ENCODE results near the gene GNPTG.

Gene GNPTG

GRCh38 chr16:1346422-1347285, 5.1 kb upstream of the GNPTG start:
- Histone ChIP-seq H3K4me3 (ENCODE audit: low read depth in 1 of 5, low read length in 5 of 5) (no peak overlapping the region), H3K27me3 (ENCODE audit: control insufficient read depth in 5 of 5, insufficient read depth in 4 of 5, low read length in 5 of 5) (peaks cover 0 to 9% (median 0%) of the 10 kb centered on the region in 5 donors), H3K9ac (ENCODE audit: low read length in 5 of 5) (no peak overlapping the region), H3K9me3 (ENCODE audit: control insufficient read depth in 5 of 5, low read length in 5 of 5) (no peaks in the 10 kb centered on the region), H3K27ac (ENCODE audit: low read depth, low read length) (no peak overlapping the region), H3K4me1 (ENCODE audit: control insufficient read depth in 5 of 5, insufficient read depth in 5 of 5, low read length in 5 of 5) (peaks cover 5 to 31% (median 18%) of the 10 kb centered on the region in 5 donors), H3K36me3 (ENCODE audit: control insufficient read depth in 5 of 5, insufficient read depth in 5 of 5, low read length in 5 of 5) (peaks cover 0 to 36% (median 29%) of the 10 kb centered on the region in 5 donors)

DNA sequence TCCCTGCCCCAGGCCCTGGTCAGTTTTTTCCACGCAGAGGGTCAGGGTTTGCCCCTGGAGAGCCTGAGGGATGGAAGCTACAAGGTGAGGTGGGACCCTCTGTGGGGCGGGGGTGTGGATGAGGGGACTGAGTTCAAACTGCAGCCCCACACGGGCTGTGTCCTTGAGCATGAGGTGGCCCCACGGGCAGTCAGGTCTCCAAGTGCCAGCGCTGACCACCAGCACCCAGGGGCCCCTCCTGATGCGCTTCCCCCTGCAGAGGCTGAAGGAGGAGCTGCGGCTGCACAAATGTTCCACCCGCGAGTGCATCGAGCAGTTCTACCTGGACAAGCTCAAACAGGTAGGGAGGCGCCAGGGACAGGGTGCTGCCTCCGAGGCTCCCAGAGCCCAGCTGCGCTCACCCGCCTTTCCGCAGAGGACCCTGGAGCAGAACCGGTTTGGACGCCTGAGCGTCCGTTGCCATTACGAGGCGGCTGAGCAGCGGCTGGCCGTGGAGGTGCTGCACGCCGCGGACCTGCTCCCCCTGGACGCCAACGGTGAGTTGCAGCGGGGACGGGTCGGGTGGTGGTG, 4.4 kb upstream of the GNPTG start:
- peaks cover 6 to 33% (median 21%) of the 10 kb centered on the region in 5 donors for H3K4me1 ChIP-seq (ENCODE audit: control insufficient read depth in 5 of 5, insufficient read depth in 5 of 5, low read length in 5 of 5)
- H3K27ac ChIP-seq (ENCODE audit: low read depth, low read length): no peak overlapping the region
- H3K27me3 ChIP-seq (ENCODE audit: control insufficient read depth in 5 of 5, insufficient read depth in 4 of 5, low read length in 5 of 5): peaks cover 0 to 5% (median 0%) of the 10 kb centered on the region in 5 donors
- H3K36me3 ChIP-seq (ENCODE audit: control insufficient read depth in 5 of 5, insufficient read depth in 5 of 5, low read length in 5 of 5): peaks cover 0 to 33% (median 29%) of the 10 kb centered on the region in 5 donors
- no peak overlapping the region for H3K4me3 ChIP-seq (ENCODE audit: low read depth in 1 of 5, low read length in 5 of 5)
- H3K9ac ChIP-seq (ENCODE audit: low read length in 5 of 5): no peak overlapping the region
- no peaks in the 10 kb centered on the region for H3K9me3 ChIP-seq (ENCODE audit: control insufficient read depth in 5 of 5, low read length in 5 of 5)

- Histone ChIP-seq H3K36me3 (ENCODE audit: control insufficient read depth in 5 of 5, insufficient read depth in 5 of 5, low read length in 5 of 5) (peaks cover 0 to 33% (median 29%) of the 10 kb centered on the region in 5 donors), H3K4me1 (ENCODE audit: control insufficient read depth in 5 of 5, insufficient read depth in 5 of 5, low read length in 5 of 5) (peaks cover 10 to 33% (median 23%) of the 10 kb centered on the region in 5 donors), H3K9me3 (ENCODE audit: control insufficient read depth in 5 of 5, low read length in 5 of 5) (no peaks in the 10 kb centered on the region), H3K27me3 (ENCODE audit: control insufficient read depth in 5 of 5, insufficient read depth in 4 of 5, low read length in 5 of 5) (peaks cover 0 to 3% (median 0%) of the 10 kb centered on the region in 5 donors), H3K27ac (ENCODE audit: low read depth, low read length) (no peak overlapping the region), H3K4me3 (ENCODE audit: low read depth in 1 of 5, low read length in 5 of 5) (no peak overlapping the region), H3K9ac (ENCODE audit: low read length in 5 of 5) (no peak overlapping the region)
Observed at GRCh38 chr16:1347962-1348361, 3.8 kb upstream of the GNPTG start.

DNA sequence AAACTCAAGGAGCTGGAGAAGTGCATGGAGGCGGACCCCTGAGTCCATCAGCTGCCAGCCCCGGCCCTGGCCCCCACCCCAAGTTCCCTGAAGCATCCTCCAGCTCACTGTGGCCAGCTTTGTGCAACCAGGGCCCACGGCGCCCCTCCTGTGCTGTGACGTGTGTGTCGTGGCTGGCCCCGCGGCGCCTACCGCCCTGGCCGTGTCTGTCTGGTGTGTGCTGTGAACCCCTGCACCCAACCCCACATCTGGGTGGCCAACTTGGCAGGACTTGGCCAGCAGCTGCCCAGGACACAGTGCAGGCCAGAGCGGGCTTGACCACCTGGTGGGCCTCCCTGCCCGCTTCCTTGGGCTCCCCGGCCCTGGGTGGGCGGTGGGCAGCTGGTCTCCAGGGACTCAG, 3.3 kb upstream of the GNPTG start:
- no peak overlapping the region for H3K4me3 ChIP-seq (ENCODE audit: low read depth in 1 of 5, low read length in 5 of 5)
- H3K27me3 ChIP-seq (ENCODE audit: control insufficient read depth in 5 of 5, insufficient read depth in 4 of 5, low read length in 5 of 5): peaks cover 0 to 3% (median 0%) of the 10 kb centered on the region in 5 donors
- H3K9me3 ChIP-seq (ENCODE audit: control insufficient read depth in 5 of 5, low read length in 5 of 5): no peaks in the 10 kb centered on the region
- H3K4me1 ChIP-seq (ENCODE audit: control insufficient read depth in 5 of 5, insufficient read depth in 5 of 5, low read length in 5 of 5): peaks cover 10 to 34% (median 28%) of the 10 kb centered on the region in 5 donors
- H3K9ac ChIP-seq (ENCODE audit: low read length in 5 of 5): no peak overlapping the region
- H3K27ac ChIP-seq (ENCODE audit: low read depth, low read length): no peak overlapping the region
- peaks cover 0 to 33% (median 29%) of the 10 kb centered on the region in 5 donors for H3K36me3 ChIP-seq (ENCODE audit: control insufficient read depth in 5 of 5, insufficient read depth in 5 of 5, low read length in 5 of 5)

DNA sequence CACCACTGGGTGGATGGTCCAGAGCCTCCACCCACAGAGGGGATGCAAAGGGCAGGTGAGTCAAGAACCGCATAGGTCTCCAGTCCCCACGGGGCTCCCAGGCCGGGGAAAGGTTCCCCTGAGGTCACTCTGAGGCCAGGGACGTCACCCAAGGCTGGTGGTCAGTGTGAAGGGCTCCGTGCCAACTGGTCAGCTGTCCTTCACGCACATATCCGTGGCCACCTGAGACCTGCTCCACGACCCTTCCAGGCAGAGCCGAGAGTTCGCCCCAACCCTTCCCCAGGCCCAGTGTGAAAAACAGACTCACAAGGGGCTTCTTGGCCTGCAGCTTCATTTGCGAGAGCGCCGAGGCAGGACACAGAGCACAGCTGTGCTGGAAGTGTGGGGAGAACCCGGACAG, 2.8 kb upstream of the GNPTG start:
- peaks cover 10 to 36% (median 33%) of the 10 kb centered on the region in 5 donors for H3K4me1 ChIP-seq (ENCODE audit: control insufficient read depth in 5 of 5, insufficient read depth in 5 of 5, low read length in 5 of 5)
- no peak overlapping the region for H3K4me3 ChIP-seq (ENCODE audit: low read depth in 1 of 5, low read length in 5 of 5)

DNA sequence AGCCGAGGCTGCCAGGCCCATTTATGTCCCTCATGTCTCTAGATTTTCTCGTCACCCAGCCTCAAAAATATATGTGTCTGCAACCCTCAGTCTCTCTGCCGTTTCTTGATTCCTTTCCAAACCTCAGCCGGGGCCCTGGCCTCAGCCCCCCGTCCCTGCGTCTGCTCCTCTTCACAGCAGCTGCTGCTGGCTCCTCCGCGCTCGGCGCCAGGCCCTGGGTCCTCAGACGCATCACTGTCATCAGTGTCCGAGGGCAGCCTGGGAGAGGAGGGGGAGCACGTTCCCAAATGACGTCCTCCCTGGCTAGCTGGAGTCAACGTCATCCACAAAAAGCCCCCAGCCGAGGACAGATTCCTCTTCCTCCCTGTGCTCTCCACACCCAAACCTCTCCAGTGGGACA, 2.4 kb upstream of the GNPTG start:
- Histone ChIP-seq H3K4me3 (ENCODE audit: low read depth in 1 of 5, low read length in 5 of 5) (no peak overlapping the region), H3K36me3 (ENCODE audit: control insufficient read depth in 5 of 5, insufficient read depth in 5 of 5, low read length in 5 of 5) (peaks cover 0 to 33% (median 29%) of the 10 kb centered on the region in 5 donors), H3K27me3 (ENCODE audit: control insufficient read depth in 5 of 5, insufficient read depth in 4 of 5, low read length in 5 of 5) (peaks cover 0 to 3% (median 0%) of the 10 kb centered on the region in 5 donors), H3K9me3 (ENCODE audit: control insufficient read depth in 5 of 5, low read length in 5 of 5) (no peaks in the 10 kb centered on the region), H3K27ac (ENCODE audit: low read depth, low read length) (no peak overlapping the region), H3K4me1 (ENCODE audit: control insufficient read depth in 5 of 5, insufficient read depth in 5 of 5, low read length in 5 of 5) (peaks cover 10 to 36% (median 33%) of the 10 kb centered on the region in 5 donors), H3K9ac (ENCODE audit: low read length in 5 of 5) (no peak overlapping the region)

More for the DNA sequence above, 2.8 kb upstream of the GNPTG start:
- no peaks in the 10 kb centered on the region for H3K9me3 ChIP-seq (ENCODE audit: control insufficient read depth in 5 of 5, low read length in 5 of 5)
- peaks cover 0 to 3% (median 0%) of the 10 kb centered on the region in 5 donors for H3K27me3 ChIP-seq (ENCODE audit: control insufficient read depth in 5 of 5, insufficient read depth in 4 of 5, low read length in 5 of 5)
- H3K27ac ChIP-seq (ENCODE audit: low read depth, low read length): no peak overlapping the region
- H3K9ac ChIP-seq (ENCODE audit: low read length in 5 of 5): no peak overlapping the region
- peaks cover 0 to 33% (median 29%) of the 10 kb centered on the region in 5 donors for H3K36me3 ChIP-seq (ENCODE audit: control insufficient read depth in 5 of 5, insufficient read depth in 5 of 5, low read length in 5 of 5)

- no peaks in the 10 kb centered on the region for H3K9me3 ChIP-seq (ENCODE audit: control insufficient read depth in 5 of 5, low read length in 5 of 5)
- no peak overlapping the region for H3K27ac ChIP-seq (ENCODE audit: low read depth, low read length)
- peaks cover 0 to 3% (median 0%) of the 10 kb centered on the region in 5 donors for H3K27me3 ChIP-seq (ENCODE audit: control insufficient read depth in 5 of 5, insufficient read depth in 4 of 5, low read length in 5 of 5)
- H3K9ac ChIP-seq (ENCODE audit: low read length in 5 of 5): no peak overlapping the region
- peaks cover 0 to 33% (median 29%) of the 10 kb centered on the region in 5 donors for H3K36me3 ChIP-seq (ENCODE audit: control insufficient read depth in 5 of 5, insufficient read depth in 5 of 5, low read length in 5 of 5)
- H3K4me1 ChIP-seq (ENCODE audit: control insufficient read depth in 5 of 5, insufficient read depth in 5 of 5, low read length in 5 of 5): peaks cover 10 to 36% (median 33%) of the 10 kb centered on the region in 5 donors
- no peak overlapping the region for H3K4me3 ChIP-seq (ENCODE audit: low read depth in 1 of 5, low read length in 5 of 5)
Observed at GRCh38 chr16:1349951-1350350, 1.8 kb upstream of the GNPTG start.

GRCh38 chr16:1350691-1351090, 1.0 kb upstream of the GNPTG start:
- peaks cover 0 to 33% (median 29%) of the 10 kb centered on the region in 5 donors for H3K36me3 ChIP-seq (ENCODE audit: control insufficient read depth in 5 of 5, insufficient read depth in 5 of 5, low read length in 5 of 5)
- H3K4me1 ChIP-seq (ENCODE audit: control insufficient read depth in 5 of 5, insufficient read depth in 5 of 5, low read length in 5 of 5): peaks cover 10 to 43% (median 39%) of the 10 kb centered on the region in 5 donors
- H3K27ac ChIP-seq (ENCODE audit: low read depth, low read length): peak overlapping the region; percentile 67
- H3K9me3 ChIP-seq (ENCODE audit: control insufficient read depth in 5 of 5, low read length in 5 of 5): no peaks in the 10 kb centered on the region
- H3K4me3 ChIP-seq (ENCODE audit: low read depth in 1 of 5, low read length in 5 of 5): peak overlapping the region; percentile 79 to 94 (median 82)
- H3K27me3 ChIP-seq (ENCODE audit: control insufficient read depth in 5 of 5, insufficient read depth in 4 of 5, low read length in 5 of 5): peaks cover 0 to 3% (median 0%) of the 10 kb centered on the region in 5 donors
- H3K9ac ChIP-seq (ENCODE audit: low read length in 5 of 5): peak overlapping the region; percentile 2 to 93 (median 83)

DNA sequence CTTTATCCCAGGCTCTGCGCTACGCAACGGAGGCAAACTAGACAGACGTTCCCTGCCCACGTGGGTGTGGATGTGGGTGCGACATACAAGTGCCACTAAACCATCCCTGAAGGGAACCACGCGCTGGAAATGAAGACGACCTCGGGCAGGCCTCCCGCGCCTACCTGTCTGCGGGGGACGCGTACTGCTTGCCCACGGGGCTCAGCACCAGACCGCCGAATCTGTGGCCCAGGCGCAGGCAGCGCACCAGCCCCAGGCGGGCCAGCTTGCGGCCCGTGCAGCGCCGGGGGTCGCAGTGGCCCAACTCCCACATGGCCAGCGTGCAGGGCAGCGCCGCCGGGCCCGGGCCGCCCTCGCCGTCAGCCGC, 533 bp upstream of the GNPTG start:
- H3K27ac ChIP-seq (ENCODE audit: low read depth, low read length): peak overlapping the region; percentile 67
- peaks cover 10 to 46% (median 43%) of the 10 kb centered on the region in 5 donors for H3K4me1 ChIP-seq (ENCODE audit: control insufficient read depth in 5 of 5, insufficient read depth in 5 of 5, low read length in 5 of 5)
- peaks cover 0 to 33% (median 29%) of the 10 kb centered on the region in 5 donors for H3K36me3 ChIP-seq (ENCODE audit: control insufficient read depth in 5 of 5, insufficient read depth in 5 of 5, low read length in 5 of 5)
- no peaks in the 10 kb centered on the region for H3K9me3 ChIP-seq (ENCODE audit: control insufficient read depth in 5 of 5, low read length in 5 of 5)
- H3K4me3 ChIP-seq (ENCODE audit: low read depth in 1 of 5, low read length in 5 of 5): peak overlapping the region; percentile 79 to 94 (median 82)
- H3K27me3 ChIP-seq (ENCODE audit: control insufficient read depth in 5 of 5, insufficient read depth in 4 of 5, low read length in 5 of 5): peaks cover 0 to 1% (median 0%) of the 10 kb centered on the region in 5 donors
- peak overlapping the region; percentile 52 to 93 (median 83) for H3K9ac ChIP-seq (ENCODE audit: low read length in 5 of 5)

Measured in subcutaneous abdominal adipose tissue (tissue), 5 donors.